HG02884 (cell line): Measurements from ENCODE around the gene CHKB.
A peak's percentile ranks its signal among the peaks of the same experiment; 100 is the strongest.
"Not testable (repeated sequence)": the region's sequence is repeated elsewhere in the genome, so short reads cannot be mapped to it uniquely, and the experiment has no call there.

Experiments
- ATAC-seq: cut with Tn5 transposase; IDR thresholded peaks from one replicate; pipeline ENCODE4 v1.9.1; 2021; ENCODE audit warnings: mild to moderate bottlenecking, moderate library complexity; ENCODE audit not compliant: unreplicated experiment

Gene CHKB

GRCh38 chr22:50582493-50583293 is at the start of gene CHKB:
TSS of gene CHKB (minus strand) at chr22:50582849. CDS start at chr22:50582781, 68 bp downstream.
- peak; percentile 85 for ATAC-seq

GRCh38 chr22:50630376-50630775 is 47.7 kb upstream of the CHKB start:
- no peak for ATAC-seq

GRCh38 chr22:50628543-50629134 is 46.0 kb upstream of the CHKB start:
- ATAC-seq = no peak

DNA sequence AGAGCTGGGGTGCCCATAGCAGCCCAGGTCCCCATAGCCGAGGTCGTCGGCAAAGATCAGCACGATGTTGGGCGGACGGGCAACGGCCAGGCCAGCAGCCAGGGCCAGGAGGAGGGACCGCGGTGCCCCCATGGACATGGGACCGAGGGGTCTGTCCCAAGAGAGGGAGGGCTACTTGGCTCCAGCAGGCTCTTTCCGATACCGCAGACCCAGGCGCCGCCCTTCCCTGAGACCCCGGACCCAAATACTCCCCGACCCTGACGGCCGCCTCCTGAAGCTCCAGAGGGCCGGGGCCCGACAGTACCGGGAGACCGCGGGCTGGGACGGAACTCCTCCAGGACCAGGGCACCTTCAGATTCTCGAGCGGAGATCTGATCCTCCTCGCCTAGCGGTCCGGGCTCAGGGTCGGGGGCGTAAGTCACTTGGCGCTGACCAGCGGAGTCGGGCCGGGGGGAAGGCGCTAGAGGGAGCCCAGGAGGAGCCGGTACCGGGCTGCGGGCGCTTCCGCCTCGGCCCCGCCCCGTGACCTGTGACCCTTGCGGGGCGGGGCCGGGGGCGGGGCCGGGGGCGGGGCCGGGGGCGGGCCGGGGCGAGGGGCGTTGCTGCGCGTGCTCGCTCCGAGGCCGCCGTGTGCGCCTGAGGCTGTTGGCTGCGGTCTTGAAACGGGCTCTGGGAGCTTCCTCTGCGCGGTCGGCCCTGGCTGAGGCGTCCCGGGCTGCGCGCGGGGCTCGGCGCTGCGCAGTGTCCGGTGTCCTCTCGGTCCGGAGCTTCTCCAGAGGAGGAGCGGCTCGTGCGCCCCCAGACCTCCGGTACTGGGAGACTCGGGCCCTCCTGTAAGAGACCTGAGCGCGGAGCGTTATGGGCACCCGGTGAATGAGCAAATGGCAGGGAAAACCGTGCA is 45.2 kb upstream of the CHKB start, which contains the start of gene ARSA:
Gene ARSA, minus strand, starts transcription at position 511 of the 901 bp plus-strand sequence. Its CDS starts 373 bp downstream, at position 138.
- peak; percentile 62 for ATAC-seq

GRCh38 chr22:50626850-50627641 is 44.4 kb upstream of the CHKB start:
- no peak for ATAC-seq

DNA sequence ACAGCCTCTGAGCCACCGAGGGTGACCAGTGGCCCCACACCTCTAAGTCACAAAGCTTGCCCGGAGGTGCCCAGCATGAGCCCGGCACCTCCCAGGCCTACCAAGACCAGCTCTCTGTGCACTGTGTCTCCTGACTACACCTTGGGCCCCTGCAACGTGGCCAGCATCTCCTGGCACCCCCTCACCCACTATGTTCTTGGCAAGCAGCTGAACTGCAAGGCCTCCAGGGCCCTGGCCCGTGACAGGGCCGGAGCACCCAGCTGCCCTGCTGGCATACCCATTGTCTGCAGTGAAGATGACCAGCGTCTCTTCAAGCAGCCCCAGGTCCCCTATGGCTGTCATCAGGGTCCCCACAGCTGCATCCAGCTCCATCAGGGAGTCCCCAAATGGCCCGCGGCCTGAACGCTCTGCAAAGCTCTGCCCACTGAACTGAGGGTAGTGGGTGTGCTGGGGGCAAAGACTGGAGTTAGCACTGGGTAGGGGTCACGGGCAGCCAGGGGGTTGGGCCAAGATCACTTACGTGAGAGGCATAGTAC is 43.7 kb upstream of the CHKB start:
- ATAC-seq = no peak

DNA sequence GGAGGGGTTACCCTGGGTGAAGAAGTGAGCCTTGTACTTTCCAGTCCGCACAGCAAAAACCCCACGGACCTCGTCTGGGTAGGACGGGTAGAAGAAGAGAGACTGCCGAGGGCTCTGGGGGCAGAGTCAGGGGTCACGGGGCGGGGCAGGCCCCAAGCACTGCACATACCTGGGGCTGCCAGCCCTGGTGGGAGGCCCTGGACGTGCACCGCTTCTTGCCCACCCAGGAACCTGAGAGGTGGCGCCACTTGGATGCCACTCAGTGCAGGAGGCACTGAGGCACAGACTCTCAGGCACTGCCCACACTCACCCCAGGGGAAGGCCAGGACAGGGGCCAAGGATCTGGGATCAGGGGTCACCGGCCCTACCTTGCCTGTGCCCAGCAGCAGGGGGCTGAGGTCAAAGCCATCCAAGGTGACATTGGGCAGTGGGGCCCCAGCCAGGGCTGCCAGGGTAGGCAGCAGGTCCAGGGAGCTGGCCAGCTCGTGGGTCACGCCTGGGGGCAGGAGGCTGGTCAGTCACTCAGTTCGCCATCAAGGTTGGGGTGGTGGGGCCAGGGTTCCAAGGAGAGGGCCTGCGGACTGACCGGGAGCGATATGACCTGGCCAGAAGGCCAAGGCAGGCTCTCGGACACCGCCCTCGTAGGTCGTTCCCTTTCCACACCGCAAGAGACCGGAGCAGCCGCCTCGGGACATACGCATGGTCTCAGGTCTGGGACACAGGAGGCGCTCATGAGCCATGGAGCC is 43.1 kb upstream of the CHKB start:
- ATAC-seq = no peak

- no peak for ATAC-seq
These were observed 42.5 kb upstream of the CHKB start for GRCh38 chr22:50625131-50625567.

GRCh38 chr22:50624347-50625130 is 41.9 kb upstream of the CHKB start:
- ATAC-seq = no peak

DNA sequence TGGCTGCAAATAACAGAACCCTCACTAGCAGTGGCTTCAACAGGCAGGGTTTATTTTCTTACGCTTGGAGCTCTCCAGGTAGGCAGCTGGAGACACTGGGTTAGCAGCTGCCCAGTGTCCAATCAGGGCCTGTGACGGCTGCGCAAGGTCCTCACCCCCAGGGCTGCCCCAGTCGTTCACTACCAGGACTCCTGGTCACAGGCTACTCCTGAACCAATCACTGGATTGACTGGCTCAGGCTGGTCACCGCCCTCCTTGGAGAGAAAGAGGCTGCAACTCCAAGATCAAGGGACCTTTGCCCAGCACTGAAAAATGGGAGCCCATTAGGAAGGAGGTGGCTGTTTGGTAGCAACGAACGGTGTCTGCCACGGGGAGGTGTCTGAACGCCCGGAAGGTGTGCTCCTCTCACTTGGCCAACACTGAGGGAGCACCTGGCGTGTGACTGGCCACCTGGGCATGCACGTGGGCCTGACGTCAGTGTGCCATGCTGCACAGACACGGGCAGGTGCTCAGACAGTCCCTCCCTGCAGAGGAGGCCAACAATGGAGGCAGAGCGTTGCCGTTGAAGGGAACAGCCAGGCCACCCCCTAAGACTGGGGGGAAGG is 40.2 kb upstream of the CHKB start:
- no peak for ATAC-seq

- no peak for ATAC-seq
These were observed 39.5 kb upstream of the CHKB start for GRCh38 chr22:50621948-50622722.

DNA sequence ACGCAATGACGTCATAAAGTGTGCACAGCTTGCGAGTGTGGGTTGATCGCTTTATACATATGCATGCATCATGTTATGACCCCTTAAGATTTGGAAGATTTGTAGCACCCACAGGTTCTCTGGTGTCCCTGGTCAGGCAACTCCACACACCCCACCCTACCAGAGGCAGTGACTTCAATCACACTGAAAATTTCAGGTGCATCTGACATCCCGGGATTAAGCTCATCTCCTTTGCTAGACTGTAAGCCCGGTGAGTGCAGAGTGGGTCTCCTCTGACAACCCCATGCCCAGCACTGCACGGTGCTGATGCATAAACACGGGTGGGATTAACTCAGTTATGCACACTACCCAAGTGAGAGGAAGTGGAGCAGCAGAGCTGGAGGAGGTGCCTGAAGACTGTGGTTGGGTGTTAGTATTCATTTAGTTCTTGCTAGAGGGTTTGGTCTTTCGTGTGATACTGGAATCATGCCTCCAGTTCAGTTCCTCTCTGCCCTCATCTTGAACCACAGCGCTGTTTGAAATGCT is 38.8 kb upstream of the CHKB start:
- no peak for ATAC-seq

GRCh38 chr22:50620593-50621355 is 38.1 kb upstream of the CHKB start:
- ATAC-seq = no peak

DNA sequence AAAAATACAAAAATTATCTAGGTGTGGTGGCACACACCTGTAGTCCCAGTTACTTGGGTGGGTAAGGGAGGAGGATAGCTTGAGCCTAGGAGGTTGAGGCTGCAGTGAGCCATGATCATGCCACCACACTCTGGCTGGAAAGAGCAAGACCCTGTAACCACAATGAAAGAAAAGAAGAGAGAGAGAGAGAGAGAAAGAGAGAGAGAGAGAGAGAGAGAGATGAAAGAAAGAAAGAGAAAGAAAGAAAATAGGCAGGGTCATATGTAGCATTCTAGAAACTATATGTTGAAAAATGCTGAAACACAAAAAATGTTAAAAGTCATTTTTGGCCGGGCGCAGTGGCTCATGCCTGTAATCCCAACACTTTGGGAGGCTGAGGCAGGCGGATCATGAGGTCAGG is 31.6 kb upstream of the CHKB start:
- ATAC-seq = not testable (repeated sequence)

- no peak for ATAC-seq
These were observed 30.8 kb upstream of the CHKB start for GRCh38 chr22:50613291-50613981.
